DND-41 (cell line): ENCODE results near the gene SLC25A21.
"Not testable (repeated sequence)": the region's sequence is repeated elsewhere in the genome, so short reads cannot be mapped to it uniquely, and the experiment has no call there.

Source experiments
- EZH2 ChIP-seq: IDR thresholded peaks from 3 replicates; pipeline ENCODE4 v1.6.1; 2012; ENCODE audit warnings: borderline replicate concordance, low read depth, mild to moderate bottlenecking, moderate library complexity, low read length, inconsistent platforms; ENCODE audit not compliant: severe bottlenecking
- TF ChIP-seq, protein P1 (sequence below): IDR thresholded peaks from 2 replicates; pipeline ENCODE4 v1.5.1; 2012; ENCODE audit warnings: borderline replicate concordance, low read length, moderate library complexity, mild to moderate bottlenecking; ENCODE audit not compliant: poor library complexity, severe bottlenecking; ENCODE audit errors: extremely low read depth

DNA sequence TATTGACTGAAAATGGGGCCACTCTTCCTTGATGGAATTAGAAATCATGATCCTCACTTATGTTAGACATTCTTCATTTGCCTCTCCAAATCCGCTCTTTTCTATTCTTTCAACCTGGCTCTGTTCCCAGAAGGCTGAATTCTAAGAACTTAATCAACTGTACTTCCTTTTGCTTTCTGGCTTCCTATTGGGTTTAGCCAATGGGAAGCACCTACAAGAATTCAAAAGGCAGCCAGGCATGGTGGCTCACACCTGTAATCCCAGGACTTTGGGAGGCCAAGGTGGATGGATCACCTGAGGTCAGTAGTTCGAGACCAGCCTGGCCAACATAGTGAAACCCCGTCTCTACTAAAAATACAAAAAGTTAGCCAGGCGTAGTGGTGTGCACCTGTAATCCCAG is 98.1 kb downstream of the SLC25A21 start:
- TF ChIP-seq, protein P1, sequence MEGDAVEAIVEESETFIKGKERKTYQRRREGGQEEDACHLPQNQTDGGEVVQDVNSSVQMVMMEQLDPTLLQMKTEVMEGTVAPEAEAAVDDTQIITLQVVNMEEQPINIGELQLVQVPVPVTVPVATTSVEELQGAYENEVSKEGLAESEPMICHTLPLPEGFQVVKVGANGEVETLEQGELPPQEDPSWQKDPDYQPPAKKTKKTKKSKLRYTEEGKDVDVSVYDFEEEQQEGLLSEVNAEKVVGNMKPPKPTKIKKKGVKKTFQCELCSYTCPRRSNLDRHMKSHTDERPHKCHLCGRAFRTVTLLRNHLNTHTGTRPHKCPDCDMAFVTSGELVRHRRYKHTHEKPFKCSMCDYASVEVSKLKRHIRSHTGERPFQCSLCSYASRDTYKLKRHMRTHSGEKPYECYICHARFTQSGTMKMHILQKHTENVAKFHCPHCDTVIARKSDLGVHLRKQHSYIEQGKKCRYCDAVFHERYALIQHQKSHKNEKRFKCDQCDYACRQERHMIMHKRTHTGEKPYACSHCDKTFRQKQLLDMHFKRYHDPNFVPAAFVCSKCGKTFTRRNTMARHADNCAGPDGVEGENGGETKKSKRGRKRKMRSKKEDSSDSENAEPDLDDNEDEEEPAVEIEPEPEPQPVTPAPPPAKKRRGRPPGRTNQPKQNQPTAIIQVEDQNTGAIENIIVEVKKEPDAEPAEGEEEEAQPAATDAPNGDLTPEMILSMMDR: not testable (repeated sequence)
- TF ChIP-seq EZH2: not testable (repeated sequence)
